ENCODE measurements around the gene ETV6.

Gene ETV6

DNA sequence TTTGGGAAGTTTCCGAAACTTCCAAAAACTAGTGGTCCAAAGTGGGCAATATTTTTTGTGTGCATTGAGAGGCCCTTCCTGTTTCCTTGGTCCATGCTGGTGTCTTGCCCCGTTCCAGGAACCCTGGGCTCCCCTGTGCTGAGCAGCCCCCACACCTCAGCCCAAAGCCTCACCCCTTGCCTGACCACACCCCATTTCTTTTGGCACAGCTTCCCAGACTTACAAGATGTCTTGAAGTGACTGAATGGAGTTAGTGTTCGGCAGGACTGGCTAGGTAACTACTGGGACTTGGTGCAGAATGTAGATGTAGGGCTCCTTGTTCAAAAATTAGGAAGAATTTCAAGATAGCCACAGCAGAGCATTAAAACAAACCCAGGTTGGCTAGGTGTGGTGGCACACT lies 68.6 kb downstream of the ETV6 start:
- no peak for DNase-seq (ENCODE audit: low read depth)

GRCh38 chr12:11718768-11719253 lies 69.3 kb downstream of the ETV6 start:
- no peak for DNase-seq (ENCODE audit: low read depth)

DNA sequence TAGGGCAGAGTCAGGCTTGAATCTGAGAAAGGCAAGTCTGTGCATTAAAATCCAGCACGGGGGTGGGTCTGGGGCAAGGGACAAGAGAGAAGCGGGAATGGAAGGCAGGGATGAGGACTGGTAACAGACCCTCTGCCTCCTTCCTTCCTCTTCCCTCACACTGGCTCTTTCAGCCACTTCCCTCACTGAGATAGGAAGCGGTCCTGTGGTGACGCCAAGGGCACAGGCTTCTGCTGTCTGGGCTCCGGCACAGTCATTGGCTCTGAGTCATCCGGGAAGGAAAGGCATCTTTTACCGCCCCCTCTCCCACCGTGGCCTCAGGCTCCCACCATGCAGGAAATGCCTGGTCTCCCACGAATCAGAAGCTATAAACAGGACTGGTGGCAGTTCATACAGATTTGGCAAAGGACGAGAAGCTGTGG lies 70.2 kb downstream of the ETV6 start:
- DNase-seq (ENCODE audit: low read depth): peak; percentile 30

DNA sequence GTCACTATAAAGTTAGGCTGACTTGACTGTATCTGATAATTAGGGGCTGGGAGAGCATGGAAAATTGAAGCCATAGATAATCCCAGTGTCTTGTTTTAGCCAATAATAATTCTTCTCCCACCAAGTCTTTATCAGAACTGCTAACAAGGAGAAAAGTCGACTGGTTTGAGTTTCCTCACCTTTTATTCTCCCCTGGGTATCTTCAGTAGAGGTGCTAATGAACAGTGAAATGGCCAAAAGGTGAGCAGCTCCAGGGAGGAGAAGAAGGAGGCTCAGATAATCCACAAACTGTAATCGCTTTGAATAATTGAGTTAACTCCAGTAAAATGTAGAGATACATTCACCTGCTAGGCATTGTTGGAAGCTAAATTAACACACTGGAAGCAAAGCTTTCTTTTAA lies 72.6 kb downstream of the ETV6 start:
- DNase-seq (ENCODE audit: low read depth): no peak

- no peak for DNase-seq (ENCODE audit: low read depth)
Observed at GRCh38 chr12:11722578-11723138, 73.2 kb downstream of the ETV6 start.

GRCh38 chr12:11723993-11724392 lies 74.5 kb downstream of the ETV6 start:
- no peak for DNase-seq (ENCODE audit: low read depth)

- no peak for DNase-seq (ENCODE audit: low read depth)
Observed at GRCh38 chr12:11724888-11725311, 75.4 kb downstream of the ETV6 start.

DNA sequence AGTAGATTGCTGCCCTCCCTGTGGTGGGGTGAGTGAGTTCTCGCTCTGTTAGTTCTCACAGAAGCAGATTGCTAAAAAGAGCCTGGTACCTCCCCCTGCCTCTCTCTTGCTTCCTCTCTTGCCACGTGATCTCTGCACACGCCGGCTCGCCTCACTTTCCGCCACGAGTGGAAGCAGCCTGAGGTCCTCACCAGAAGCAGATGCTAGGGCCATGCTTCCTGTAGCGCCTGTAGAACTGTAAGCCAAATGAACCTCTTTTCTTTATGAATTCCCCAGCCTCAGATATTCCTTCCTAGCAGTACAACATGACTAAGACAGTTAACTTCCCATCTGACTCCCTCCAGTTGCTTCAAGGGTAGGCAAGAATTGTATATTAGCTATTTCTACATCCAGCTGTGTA lies 76.2 kb downstream of the ETV6 start:
- no peak for DNase-seq (ENCODE audit: low read depth)

DNA sequence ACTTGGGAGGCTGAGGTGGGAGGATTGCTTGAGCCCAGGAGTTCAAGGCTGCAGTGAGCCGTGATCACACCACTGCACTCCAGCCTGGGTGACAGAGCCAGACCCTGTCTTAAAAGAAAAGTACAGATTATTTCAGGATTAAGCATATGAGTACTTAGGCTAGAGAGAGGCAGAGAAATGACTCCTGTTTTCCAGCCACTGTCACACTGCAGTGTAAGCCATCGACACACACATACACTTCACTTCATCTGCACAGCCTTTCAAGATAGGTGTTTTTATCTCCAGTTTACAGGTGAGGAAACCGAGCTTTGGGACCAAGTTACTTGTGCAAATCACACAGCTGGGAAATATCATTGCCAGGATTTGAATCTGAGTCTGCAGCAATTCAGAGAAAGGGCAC lies 77.2 kb downstream of the ETV6 start:
- no peak for DNase-seq (ENCODE audit: low read depth)

DNA sequence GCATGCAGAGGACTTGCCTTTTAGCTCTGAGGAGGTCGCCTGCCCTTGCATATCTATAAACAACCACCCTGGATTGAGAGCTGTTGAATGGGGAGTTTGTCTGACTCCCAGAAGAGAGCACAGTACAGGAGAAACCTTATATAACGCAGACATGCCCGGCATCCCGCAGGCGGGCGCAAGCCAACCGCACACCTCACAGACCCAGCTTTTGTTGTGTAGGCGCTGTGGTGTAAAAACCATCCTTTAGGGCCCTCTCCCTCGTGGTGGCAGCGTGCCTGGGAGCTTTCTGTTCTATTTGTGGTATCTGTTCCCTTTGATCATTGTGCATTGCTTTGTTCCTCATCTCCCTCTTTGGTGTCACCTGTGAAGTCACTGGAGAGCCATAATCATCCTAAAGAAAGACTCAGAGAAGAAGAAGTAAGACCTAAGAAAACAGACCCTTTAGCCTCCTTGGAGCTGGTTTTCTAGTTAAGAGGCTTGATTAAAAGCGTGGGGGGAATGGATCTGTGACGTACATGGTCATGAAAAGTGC lies 77.7 kb downstream of the ETV6 start:
- DNase-seq (ENCODE audit: low read depth): peak; percentile 37

- DNase-seq (ENCODE audit: low read depth): no peak
Observed at GRCh38 chr12:11728154-11728755, 78.8 kb downstream of the ETV6 start.

DNA sequence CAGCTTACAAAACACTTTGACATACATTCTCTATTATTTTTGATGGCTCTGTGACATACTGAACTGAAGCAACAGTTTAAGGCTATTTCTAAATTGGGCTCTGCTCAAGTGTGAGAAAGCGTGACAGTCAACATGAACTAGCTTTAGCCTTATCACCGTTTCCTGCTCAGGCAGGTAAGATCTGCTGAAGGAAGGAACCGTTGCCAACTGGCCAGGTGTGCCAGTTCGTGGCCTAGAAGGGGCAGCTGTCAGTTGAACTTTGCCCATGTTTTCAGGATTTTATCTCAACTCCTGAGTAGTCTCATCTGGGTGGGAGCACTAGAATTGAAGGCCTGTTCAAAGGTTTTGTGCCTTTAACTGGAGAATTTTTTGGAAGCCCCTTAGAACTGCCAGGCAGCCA lies 79.5 kb downstream of the ETV6 start:
- DNase-seq (ENCODE audit: low read depth): no peak

GRCh38 chr12:11729439-11730150 lies 80.1 kb downstream of the ETV6 start:
- DNase-seq (ENCODE audit: low read depth): no peak

DNA sequence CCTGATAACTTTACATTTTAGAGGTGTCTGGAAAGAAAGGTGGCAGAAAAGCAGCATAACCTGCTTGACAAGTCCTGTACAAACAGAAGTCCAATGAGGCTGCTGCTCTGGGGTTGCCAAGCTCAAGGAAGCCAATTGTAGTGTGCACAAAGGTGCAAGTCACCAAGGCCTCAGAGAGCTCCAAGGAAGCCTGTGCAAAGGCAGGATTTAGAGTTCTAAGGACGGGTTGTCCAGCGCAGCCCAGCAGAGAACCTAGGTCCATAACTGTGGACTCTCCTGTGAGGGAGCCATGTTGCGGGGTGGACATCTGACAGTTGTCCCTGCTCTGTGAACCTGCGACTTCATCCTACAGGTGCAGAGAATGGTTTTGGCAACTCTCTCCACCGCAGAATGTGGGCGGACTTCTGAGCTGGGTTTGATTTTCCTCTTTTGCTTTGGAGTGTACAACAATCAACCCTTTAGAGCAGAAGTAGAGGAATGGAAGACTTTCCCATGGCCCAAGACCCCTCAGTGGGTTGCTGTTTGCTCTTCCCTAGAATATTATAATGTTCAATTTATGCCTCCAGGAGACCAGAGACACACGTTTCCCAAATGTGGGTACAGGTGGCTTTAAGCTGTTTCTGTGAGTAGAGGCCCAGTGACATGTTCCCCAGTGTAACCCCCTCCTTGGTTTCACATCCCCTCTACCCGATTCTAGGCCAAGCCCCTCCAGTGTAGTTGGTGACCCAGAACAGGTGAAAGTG lies 81.0 kb downstream of the ETV6 start:
- no peak for DNase-seq (ENCODE audit: low read depth)

DNA sequence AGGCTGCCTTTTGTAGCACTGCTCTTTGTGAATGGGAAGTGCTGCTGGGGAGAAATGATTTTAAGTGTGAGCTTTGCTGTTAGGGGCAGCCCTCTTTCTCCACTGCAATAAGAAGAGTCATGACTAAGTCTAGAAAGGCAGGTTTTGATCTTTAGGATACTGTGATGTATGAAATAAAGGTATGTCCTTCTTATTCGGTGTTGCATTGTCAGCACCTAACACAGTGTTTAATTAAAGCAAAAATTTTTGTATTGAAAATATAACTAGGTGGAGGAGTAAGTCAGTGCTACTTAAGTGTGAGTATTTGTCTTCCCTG lies 81.5 kb downstream of the ETV6 start:
- no peak for DNase-seq (ENCODE audit: low read depth)

DNA sequence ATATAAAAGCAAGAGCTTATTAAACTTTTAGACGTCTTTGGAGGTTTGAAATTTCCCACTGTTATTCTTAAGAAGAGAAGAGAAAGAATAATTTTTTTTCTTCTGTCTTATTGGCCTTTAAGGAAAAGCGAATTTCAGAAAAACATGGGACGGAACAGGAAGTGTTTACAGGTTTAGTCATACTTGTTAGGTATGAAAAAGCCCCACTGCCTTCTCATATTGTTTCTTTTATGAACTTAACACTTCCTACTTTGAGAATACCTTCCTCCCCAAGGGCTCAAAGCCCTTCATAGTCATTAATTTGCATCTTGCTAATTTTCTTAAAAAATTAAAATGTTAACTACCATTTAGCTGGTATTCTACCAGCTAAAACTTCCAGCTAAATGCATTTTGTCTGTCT lies 82.0 kb downstream of the ETV6 start:
- DNase-seq (ENCODE audit: low read depth): no peak

GRCh38 chr12:11732023-11732422 lies 82.5 kb downstream of the ETV6 start:
- DNase-seq (ENCODE audit: low read depth): no peak

GRCh38 chr12:11732715-11733114 lies 83.2 kb downstream of the ETV6 start:
- DNase-seq (ENCODE audit: low read depth): no peak

GRCh38 chr12:11734580-11735180 lies 85.2 kb downstream of the ETV6 start:
- no peak for DNase-seq (ENCODE audit: low read depth)

DNA sequence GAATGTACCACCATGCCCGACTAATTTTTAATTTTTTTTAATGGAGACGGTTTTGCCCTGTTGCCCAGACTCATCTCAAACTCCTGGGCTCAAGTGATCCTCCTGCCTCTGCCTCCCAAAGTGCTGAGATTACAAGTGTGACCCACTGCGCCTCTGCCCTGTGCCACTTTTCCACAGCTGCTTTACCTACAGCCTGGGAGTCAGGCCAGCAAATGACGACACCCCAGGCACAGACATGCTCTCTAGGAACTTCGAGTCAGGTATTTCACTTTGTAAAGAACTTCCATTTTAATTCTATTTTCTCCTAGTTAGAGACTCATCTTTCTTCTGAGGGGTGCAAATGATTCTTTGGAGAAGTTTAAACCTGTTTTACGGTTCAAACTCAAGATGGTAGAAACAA lies 89.0 kb downstream of the ETV6 start:
- no peak for DNase-seq (ENCODE audit: low read depth)

- no peak for DNase-seq (ENCODE audit: low read depth)
Observed at GRCh38 chr12:11739980-11740577, 90.6 kb downstream of the ETV6 start.
